ENCODE results near the gene ANKRD40CL.

GRCh38 chr17:50783905-50784304, 16.6 kb upstream of the ANKRD40CL start:
- no peak for TF ChIP-seq CTCF (IDR thresholded peaks at IDR 0.05)
- no peak for TF ChIP-seq EZH2 (IDR thresholded peaks at IDR 0.05)

All from neural progenitor cell (in vitro differentiated cells).